Osteoblast (primary cell): Measurements from ENCODE around the gene ALG14. TPM values are rescaled to one million over a fixed set of nuclear protein-coding genes. Genes with fewer than 3 reads are reported as not detected.

ENCODE experiments used
- DNase-seq: peaks from one replicate; pipeline ENCODE4 v3.0.0; 2011; ENCODE audit warnings: low spot score, mixed read lengths; ENCODE audit not compliant: insufficient read length; ENCODE audit errors: missing footprints
- H2AFZ ChIP-seq: 2 replicates; pipeline ENCODE4 v1.6.0; 2011; ENCODE audit warnings: mild to moderate bottlenecking, low read length
- H3K27ac ChIP-seq: 2 replicates; pipeline ENCODE4 v1.5.1; 2011; ENCODE audit warnings: mild to moderate bottlenecking, low read depth, low read length, moderate library complexity
- H3K27me3 ChIP-seq: 2 replicates; pipeline ENCODE4 v1.6.0; 2012; ENCODE audit warnings: mild to moderate bottlenecking, control low read depth, inconsistent platforms, low read length, moderate library complexity; ENCODE audit not compliant: insufficient read depth
- H3K36me3 ChIP-seq: 2 replicates; pipeline ENCODE4 v1.5.1; 2011; ENCODE audit warnings: mild to moderate bottlenecking, low read length, control low read depth, moderate library complexity; ENCODE audit not compliant: insufficient read depth
- H3K4me1 ChIP-seq: 2 replicates; pipeline ENCODE4 v1.5.1; 2011; ENCODE audit warnings: mild to moderate bottlenecking, low read length, control low read depth, moderate library complexity; ENCODE audit not compliant: insufficient read depth
- H3K4me2 ChIP-seq: 2 replicates; pipeline ENCODE4 v1.6.0; 2011; ENCODE audit warnings: mild to moderate bottlenecking, low read length; ENCODE audit not compliant: insufficient read depth
- H3K4me3 ChIP-seq: fragments of 200-600 bp; sonication (generic); 3 replicates; pipeline ENCODE4 v1.5.1; 2012; ENCODE audit warnings: mild to moderate bottlenecking, low read length, inconsistent platforms; ENCODE audit not compliant: insufficient read depth
- H3K79me2 ChIP-seq: 2 replicates; pipeline ENCODE4 v1.6.0; 2012; ENCODE audit warnings: mild to moderate bottlenecking, low read length, control low read depth, inconsistent platforms; ENCODE audit not compliant: insufficient read depth
- H3K9me3 ChIP-seq: 2 replicates; pipeline ENCODE4 v1.5.1; 2011; ENCODE audit warnings: low read depth, low read length, control low read depth
- H4K20me1 ChIP-seq: 2 replicates; pipeline ENCODE4 v1.6.0; 2012; ENCODE audit warnings: mild to moderate bottlenecking, low read length, control low read depth; ENCODE audit not compliant: insufficient read depth
- total RNA-seq: library from RNA; depleted of rRNA; stranded (reverse); fragments of >200 nt; gene quantifications from 2 replicates; pipeline ENCODE4 v1.2.3, GENCODE V29; 2012
- TF ChIP-seq, protein P1 (sequence below): IDR thresholded peaks from 2 replicates; pipeline ENCODE4 v1.5.1; 2011; ENCODE audit warnings: mild to moderate bottlenecking, low read depth, low read length, moderate library complexity; ENCODE audit errors: extremely low read depth

Gene ALG14
- total RNA-seq, 1 donor = 1.4 TPM

DNA sequence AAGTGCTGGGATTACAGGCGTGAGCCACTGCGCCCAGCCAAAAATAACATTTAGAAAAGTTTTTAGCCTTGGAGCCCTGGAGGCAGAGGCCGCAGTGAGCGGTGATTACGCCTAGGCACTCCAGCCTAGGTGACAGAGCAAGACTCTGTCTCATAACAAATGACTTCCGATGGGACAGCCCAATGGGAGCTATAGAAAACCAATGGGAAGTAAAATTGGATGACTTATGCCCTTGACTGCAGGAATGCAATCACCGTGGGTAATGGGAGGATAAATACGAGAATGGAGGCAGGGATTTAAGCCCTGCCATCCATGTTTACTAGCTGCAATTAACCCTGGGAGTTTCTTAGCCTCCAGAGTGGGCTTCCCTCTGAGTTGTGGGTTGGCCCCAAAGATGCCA, 108.9 kb downstream of the ALG14 start:
- Histone ChIP-seq H3K27me3 (no peaks in the 10 kb centered on the region), H3K4me1 (peaks cover 8% of the 10 kb centered on the region), H3K4me3 (no peak overlapping the region), H2AFZ (no peak overlapping the region), H3K27ac (no peak overlapping the region), H4K20me1 (no peaks in the 10 kb centered on the region), H3K9me3 (no peaks in the 10 kb centered on the region), H3K4me2 (no peak overlapping the region), H3K36me3 (no peaks in the 10 kb centered on the region), H3K79me2 (no peaks in the 10 kb centered on the region)
- TF ChIP-seq, protein P1, sequence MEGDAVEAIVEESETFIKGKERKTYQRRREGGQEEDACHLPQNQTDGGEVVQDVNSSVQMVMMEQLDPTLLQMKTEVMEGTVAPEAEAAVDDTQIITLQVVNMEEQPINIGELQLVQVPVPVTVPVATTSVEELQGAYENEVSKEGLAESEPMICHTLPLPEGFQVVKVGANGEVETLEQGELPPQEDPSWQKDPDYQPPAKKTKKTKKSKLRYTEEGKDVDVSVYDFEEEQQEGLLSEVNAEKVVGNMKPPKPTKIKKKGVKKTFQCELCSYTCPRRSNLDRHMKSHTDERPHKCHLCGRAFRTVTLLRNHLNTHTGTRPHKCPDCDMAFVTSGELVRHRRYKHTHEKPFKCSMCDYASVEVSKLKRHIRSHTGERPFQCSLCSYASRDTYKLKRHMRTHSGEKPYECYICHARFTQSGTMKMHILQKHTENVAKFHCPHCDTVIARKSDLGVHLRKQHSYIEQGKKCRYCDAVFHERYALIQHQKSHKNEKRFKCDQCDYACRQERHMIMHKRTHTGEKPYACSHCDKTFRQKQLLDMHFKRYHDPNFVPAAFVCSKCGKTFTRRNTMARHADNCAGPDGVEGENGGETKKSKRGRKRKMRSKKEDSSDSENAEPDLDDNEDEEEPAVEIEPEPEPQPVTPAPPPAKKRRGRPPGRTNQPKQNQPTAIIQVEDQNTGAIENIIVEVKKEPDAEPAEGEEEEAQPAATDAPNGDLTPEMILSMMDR = no peak
- no peak for DNase-seq

DNA sequence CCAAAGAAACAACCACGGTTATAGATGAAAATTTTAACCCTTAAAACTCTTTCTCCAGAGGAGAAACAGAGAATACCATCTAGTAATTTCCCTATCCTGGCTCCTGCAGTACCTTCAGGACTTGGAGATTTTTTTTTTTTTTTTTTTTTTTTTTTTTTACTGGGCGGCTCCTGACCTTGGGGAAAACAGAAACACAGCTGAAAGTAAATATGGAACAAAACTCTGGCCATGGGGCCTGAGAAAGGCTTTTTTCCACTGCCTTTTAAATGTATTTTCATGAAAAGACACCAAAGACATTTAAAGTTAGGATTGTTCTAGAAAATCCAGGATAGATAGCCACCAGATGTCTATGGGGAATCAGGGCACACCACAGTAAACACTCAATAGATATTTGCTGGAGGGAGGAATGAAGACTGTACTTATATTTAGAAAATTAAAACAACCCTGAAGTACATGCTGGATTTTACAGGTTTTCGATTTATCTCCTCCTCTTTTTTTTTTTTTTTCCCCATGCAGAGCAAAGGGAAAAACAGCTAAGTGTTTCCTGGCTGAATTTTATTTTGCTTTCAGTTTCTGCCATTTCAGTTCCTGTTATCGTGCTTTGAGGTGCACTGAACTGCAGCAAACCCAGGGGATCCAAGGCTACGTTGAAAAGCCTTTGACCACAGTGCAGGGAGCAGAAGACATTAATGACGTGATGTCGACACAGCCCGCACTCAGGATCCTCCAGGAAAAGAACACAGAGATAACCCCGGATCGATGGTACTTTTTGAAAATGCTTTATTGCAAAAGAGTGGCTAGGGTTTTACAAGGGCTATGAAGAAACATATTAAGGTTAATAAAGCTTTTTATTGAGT, 110.1 kb downstream of the ALG14 start:
- H3K4me1 ChIP-seq = peaks cover 8% of the 10 kb centered on the region
- no peaks in the 10 kb centered on the region for H3K27me3 ChIP-seq
- H3K4me3 ChIP-seq = peak overlapping the region; percentile 75
- peak overlapping the region; percentile 94 for H3K4me2 ChIP-seq
- H3K79me2 ChIP-seq = no peaks in the 10 kb centered on the region
- TF ChIP-seq, protein P1 = no peak
- H4K20me1 ChIP-seq = no peaks in the 10 kb centered on the region
- H2AFZ ChIP-seq = peak overlapping the region; percentile 96
- no peak for DNase-seq
- H3K9me3 ChIP-seq = no peaks in the 10 kb centered on the region
- peak overlapping the region; percentile 79 for H3K27ac ChIP-seq
- no peaks in the 10 kb centered on the region for H3K36me3 ChIP-seq

DNA sequence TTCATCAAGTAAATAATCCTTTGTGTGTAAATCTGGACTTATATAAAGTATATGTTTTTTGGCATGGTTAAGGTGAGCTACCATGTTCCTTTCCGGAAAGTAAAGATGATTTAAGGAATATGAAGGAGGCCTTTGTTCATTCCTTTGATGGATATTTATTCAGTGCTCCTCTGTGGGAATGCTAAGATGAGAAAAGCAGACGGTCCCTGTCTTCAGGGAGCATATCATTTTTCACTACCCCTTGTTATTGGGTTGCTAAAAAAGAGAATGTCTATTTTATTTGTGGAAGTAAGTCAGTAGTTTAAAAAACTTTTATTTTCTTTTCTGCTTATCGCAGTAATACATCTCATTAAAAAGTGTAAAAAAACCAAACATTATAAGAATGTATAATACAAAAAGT, 110.8 kb downstream of the ALG14 start:
- TF ChIP-seq, protein P1 = no peak
- DNase-seq = no peak
- no peaks in the 10 kb centered on the region for H3K79me2 ChIP-seq
- peak overlapping the region; percentile 57 for H2AFZ ChIP-seq
- peaks cover 8% of the 10 kb centered on the region for H3K4me1 ChIP-seq
- H3K27me3 ChIP-seq = no peaks in the 10 kb centered on the region
- H4K20me1 ChIP-seq = no peaks in the 10 kb centered on the region
- H3K36me3 ChIP-seq = no peaks in the 10 kb centered on the region
- H3K4me3 ChIP-seq = no peak overlapping the region
- H3K27ac ChIP-seq = no peak overlapping the region
- H3K9me3 ChIP-seq = no peaks in the 10 kb centered on the region
- peak overlapping the region; percentile 94 for H3K4me2 ChIP-seq

DNA sequence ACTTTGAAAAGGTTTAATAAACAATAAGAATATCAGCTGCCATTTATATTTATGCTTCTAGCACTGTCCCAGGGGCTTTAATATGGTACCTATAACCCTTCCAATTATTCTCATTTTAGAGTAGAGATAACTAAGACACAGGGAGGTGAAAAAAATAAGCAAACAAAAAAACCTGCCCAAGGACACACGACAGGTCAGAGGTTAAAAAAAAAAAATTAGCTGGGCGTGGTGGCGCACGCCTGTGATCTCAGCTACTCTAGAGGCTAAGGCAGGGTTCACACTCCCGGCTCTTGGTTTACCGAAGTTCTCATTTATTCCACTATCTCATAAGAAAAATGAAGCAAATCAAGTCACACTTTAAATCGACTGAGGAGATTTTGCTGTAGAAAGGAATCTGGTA, 111.2 kb downstream of the ALG14 start:
- H3K9me3 ChIP-seq = no peaks in the 10 kb centered on the region
- H3K27ac ChIP-seq = no peak overlapping the region
- no peak overlapping the region for H3K4me3 ChIP-seq
- H3K79me2 ChIP-seq = no peaks in the 10 kb centered on the region
- H3K4me1 ChIP-seq = peaks cover 8% of the 10 kb centered on the region
- H4K20me1 ChIP-seq = no peaks in the 10 kb centered on the region
- DNase-seq = no peak
- H3K27me3 ChIP-seq = no peaks in the 10 kb centered on the region
- H3K4me2 ChIP-seq = no peak overlapping the region
- H3K36me3 ChIP-seq = no peaks in the 10 kb centered on the region
- TF ChIP-seq, protein P1 = no peak
- H2AFZ ChIP-seq = peak overlapping the region; percentile 57
